C4-2B (cell line): Measurements from ENCODE around the gene UVRAG.

ENCODE experiments used
- CTCF ChIP-seq: fragments of 450-650 bp; conservative IDR thresholded peaks from 2 replicates; pipeline ENCODE4 v1.5.1; 2017; ENCODE audit warnings: mild to moderate bottlenecking
- ZFX ChIP-seq: fragments of 450-650 bp; IDR thresholded peaks from 2 replicates; pipeline ENCODE4 v1.6.1; 2017

GRCh38 chr11:76054330-76054729 is 239.3 kb downstream of the UVRAG start:
- no peak for TF ChIP-seq CTCF
- TF ChIP-seq ZFX = no peak
